Aortic smooth muscle cell (primary cell): ENCODE measurements around the gene CRTC1. TPM values are rescaled to one million over a fixed set of nuclear protein-coding genes. Genes with fewer than 3 reads are reported as not detected.

ENCODE experiments used
- total RNA-seq: library from RNA; depleted of rRNA; stranded (reverse); fragments of >200 nt; gene quantifications from 2 replicates; pipeline ENCODE4 v1.2.3, GENCODE V29; 2014

Gene CRTC1, protein sequence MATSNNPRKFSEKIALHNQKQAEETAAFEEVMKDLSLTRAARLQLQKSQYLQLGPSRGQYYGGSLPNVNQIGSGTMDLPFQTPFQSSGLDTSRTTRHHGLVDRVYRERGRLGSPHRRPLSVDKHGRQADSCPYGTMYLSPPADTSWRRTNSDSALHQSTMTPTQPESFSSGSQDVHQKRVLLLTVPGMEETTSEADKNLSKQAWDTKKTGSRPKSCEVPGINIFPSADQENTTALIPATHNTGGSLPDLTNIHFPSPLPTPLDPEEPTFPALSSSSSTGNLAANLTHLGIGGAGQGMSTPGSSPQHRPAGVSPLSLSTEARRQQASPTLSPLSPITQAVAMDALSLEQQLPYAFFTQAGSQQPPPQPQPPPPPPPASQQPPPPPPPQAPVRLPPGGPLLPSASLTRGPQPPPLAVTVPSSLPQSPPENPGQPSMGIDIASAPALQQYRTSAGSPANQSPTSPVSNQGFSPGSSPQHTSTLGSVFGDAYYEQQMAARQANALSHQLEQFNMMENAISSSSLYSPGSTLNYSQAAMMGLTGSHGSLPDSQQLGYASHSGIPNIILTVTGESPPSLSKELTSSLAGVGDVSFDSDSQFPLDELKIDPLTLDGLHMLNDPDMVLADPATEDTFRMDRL
- 2.6 and 2.7 TPM in 2 replicates for total RNA-seq

GRCh38 chr19:18683109-18683957 is at the start of gene CRTC1:
CRTC1 (plus strand) TSS chr19:18683680; CDS start chr19:18683703, 23 bp downstream.

DNA sequence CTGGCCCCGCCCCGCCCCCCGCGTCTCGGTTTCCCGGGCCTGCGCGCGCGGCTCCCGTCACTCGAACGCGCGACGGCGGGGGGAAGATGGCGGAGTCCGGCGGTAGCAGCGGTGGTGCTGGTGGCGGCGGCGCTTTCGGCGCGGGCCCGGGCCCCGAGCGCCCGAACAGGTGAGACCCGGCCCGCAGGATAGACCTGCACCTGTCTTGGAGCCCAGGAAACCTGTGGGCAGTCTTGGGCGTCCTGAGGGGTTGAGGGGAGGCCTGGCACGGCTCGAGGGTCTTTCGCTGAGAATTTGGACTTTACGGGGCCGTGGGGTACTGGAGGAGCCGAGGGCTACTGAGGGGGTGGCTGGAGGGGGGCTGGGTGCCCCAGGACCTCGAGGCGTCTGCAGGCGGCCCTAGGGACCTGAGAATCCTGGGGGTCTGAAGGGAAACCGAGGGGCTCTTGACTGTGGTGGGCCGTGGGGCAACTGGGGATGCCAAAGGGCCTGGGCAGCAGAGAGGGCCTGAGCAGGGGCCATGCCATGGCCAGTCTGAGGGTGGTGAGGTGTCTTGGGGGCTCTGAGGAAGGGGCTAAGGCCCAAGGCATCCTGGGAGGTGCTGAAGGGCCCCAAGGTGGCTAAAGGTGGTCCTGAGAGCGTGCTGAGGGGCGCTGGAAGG is 46.4 kb upstream of the CRTC1 start, which contains the start of gene KLHL26:
TSS of gene KLHL26 (plus strand) at position 60 of the 661 bp plus-strand sequence. CDS start at position 87, 27 bp downstream.

GRCh38 chr19:18790566-18791314 is 107.3 kb downstream of the CRTC1 start, which contains the start of gene COMP:
COMP (minus strand) TSS chr19:18791305; CDS start chr19:18791269, 36 bp downstream.

GRCh38 chr19:18831524-18832305 is 148.2 kb downstream of the CRTC1 start, which contains the start of gene UPF1:
UPF1 (plus strand) TSS chr19:18831959; CDS start chr19:18832210, 251 bp downstream.

Other genes starting within 250 kb of the CRTC1 start
- 9.6 and 10.8 TPM in 2 replicates for gene ISYNA1, start 245.5 kb upstream of the CRTC1 start, total RNA-seq
- gene ELL, start 161.6 kb upstream of the CRTC1 start, total RNA-seq = 16.1 and 18.0 TPM in 2 replicates
- gene FKBP8, start 140.1 kb upstream of the CRTC1 start, total RNA-seq = 256 and 259 TPM in 2 replicates
- gene KXD1, start 125.8 kb upstream of the CRTC1 start, total RNA-seq = 70.0 and 82.8 TPM in 2 replicates
- 850 and 972 TPM in 2 replicates for gene UBA52, start 111.8 kb upstream of the CRTC1 start, total RNA-seq
- gene REX1BD, start 94.9 kb upstream of the CRTC1 start, total RNA-seq = 51.8 and 59.6 TPM in 2 replicates
- gene CRLF1, start 76.9 kb upstream of the CRTC1 start, total RNA-seq = 437 and 449 TPM in 2 replicates
- 3.1 and 4.0 TPM in 2 replicates for gene TMEM59L, start 70.8 kb upstream of the CRTC1 start, total RNA-seq
- 8.6 and 8.9 TPM in 2 replicates for gene KLHL26, start 46.7 kb upstream of the CRTC1 start, total RNA-seq
- 1.7 and 8.7 TPM in 2 replicates for gene COMP, start 107.6 kb downstream of the CRTC1 start, total RNA-seq
- gene UPF1, start 148.3 kb downstream of the CRTC1 start, total RNA-seq = 59.7 and 76.2 TPM in 2 replicates
- 0.40 and 0.93 TPM in 2 replicates for gene CERS1, start 212.5 kb downstream of the CRTC1 start, total RNA-seq
- gene COPE, start 235.7 kb downstream of the CRTC1 start, total RNA-seq = 204 and 212 TPM in 2 replicates
- 56.2 and 67.2 TPM in 2 replicates for gene DDX49, start 236.0 kb downstream of the CRTC1 start, total RNA-seq